Endothelial cell of umbilical vein (primary cell): Measurements from ENCODE around the gene CDH7. TPM values are rescaled to one million over a fixed set of nuclear protein-coding genes. Genes with fewer than 3 reads are reported as not detected.

ENCODE experiments used
- BruUV-seq: library from RNA; stranded (reverse); fragments of 400-500 nt; replicated peaks from 2 replicates; lab custom pipeline; 2021; lab: Mats Ljungman, UMichigan
- CTCF ChIA-PET: fragments of 300-600, 350-600 bp; sonication (Branson Sonifier 250); formaldehyde crosslinking; loops from one replicate; lab custom pipeline; 2021; ENCODE audit warnings: antibody characterized with exemption, inconsistent platforms; lab: Charles Lee
- POLR2A ChIA-PET: fragments of 300-600, 350-600 bp; sonication (Branson Sonifier 250); formaldehyde crosslinking; loops from one replicate; lab custom pipeline; 2021; ENCODE audit warnings: antibody characterized with exemption, inconsistent platforms; lab: Charles Lee
- DNase-seq: peaks from one replicate; pipeline ENCODE4 v3.0.0-alpha.2; 2011; ENCODE audit warnings: low read depth, low spot score
- FAIRE-seq: peaks from 2 replicates; lab custom pipeline; 2011; peaks lifted over from hg19 to GRCh38; lab: Jason Lieb, UNC
- H2AFZ ChIP-seq: 2 replicates; pipeline ENCODE4 v1.6.0; 2012; ENCODE audit warnings: low read depth, low read length, control low read depth, inconsistent platforms
- H3K27ac ChIP-seq: 2 replicates; pipeline ENCODE4 v1.5.1; 2011; ENCODE audit warnings: low read depth, mild to moderate bottlenecking, control low read depth, low read length, moderate library complexity; ENCODE audit not compliant: insufficient read depth
- H3K27me3 ChIP-seq, 2 experiments: 2 replicates each; pipeline versions ENCODE4 v1.6.0 to v1.6.1; 2011; ENCODE audit warnings: low read length in 2 of 2, mixed read lengths in 1 of 2; ENCODE audit not compliant: control insufficient read depth in 2 of 2, insufficient read depth in 2 of 2
- H3K36me3 ChIP-seq, 2 experiments: 2 replicates in 1 of 2; 3 replicates in 1 of 2; pipeline ENCODE4 v1.5.1; 2011; ENCODE audit warnings: low read length in 2 of 2, mild to moderate bottlenecking in 1 of 2, moderate library complexity in 1 of 2; ENCODE audit not compliant: control insufficient read depth in 2 of 2, insufficient read depth in 2 of 2; ENCODE audit errors: extremely low read depth in 1 of 2
- H3K4me1 ChIP-seq: 3 replicates; pipeline ENCODE4 v1.5.1; 2011; ENCODE audit warnings: mild to moderate bottlenecking, low read length; ENCODE audit not compliant: control insufficient read depth, insufficient read depth; ENCODE audit errors: extremely low read depth
- H3K4me2 ChIP-seq: 2 replicates; pipeline ENCODE4 v1.6.1; 2011; ENCODE audit warnings: low read length, control low read depth, mixed read lengths; ENCODE audit not compliant: insufficient read depth
- H3K4me3 ChIP-seq, 3 experiments: fragments of 200-600 bp in 1 of 3; sonication (generic), shearing (Covaris generic) in 1 of 3; replicated peaks in 1 of 3; 2 replicates each; pipeline ENCODE4 v1.5.1; 2011 to 2016; ENCODE audit warnings: control low read depth in 3 of 3, low read length in 3 of 3, mild to moderate bottlenecking in 2 of 3, inconsistent platforms in 1 of 3, low read depth in 1 of 3, moderate library complexity in 1 of 3; ENCODE audit not compliant: insufficient read depth in 1 of 3
- H3K79me2 ChIP-seq: 2 replicates; pipeline ENCODE4 v1.6.0; 2012; ENCODE audit warnings: low read length, inconsistent platforms; ENCODE audit not compliant: control insufficient read depth, insufficient read depth
- H3K9ac ChIP-seq: replicated peaks from 2 replicates; pipeline ENCODE3; 2011; ENCODE audit warnings: low read length, control low read depth; ENCODE audit not compliant: insufficient read depth; ENCODE audit errors: extremely low read depth
- H3K9me1 ChIP-seq: replicated peaks from 3 replicates; pipeline ENCODE4 v1.6.0; 2011; ENCODE audit warnings: mild to moderate bottlenecking, low read length; ENCODE audit not compliant: control insufficient read depth, insufficient read depth; ENCODE audit errors: extremely low read depth
- H3K9me3 ChIP-seq: replicated peaks from 2 replicates; pipeline ENCODE4 v1.5.1; 2012; ENCODE audit warnings: low read length, inconsistent platforms; ENCODE audit not compliant: control insufficient read depth, insufficient read depth
- H4K20me1 ChIP-seq: replicated peaks from 2 replicates; pipeline ENCODE3; 2011; ENCODE audit warnings: mild to moderate bottlenecking, low read length; ENCODE audit not compliant: control insufficient read depth, insufficient read depth; ENCODE audit errors: extremely low read depth
- CTCF ChIP-seq, 2 donors: IDR thresholded peaks; 1 replicate in 1 of 2; 2 replicates in 1 of 2; pipeline ENCODE4 v1.5.1; 2011; ENCODE audit warnings: low read length in 2 of 2, mild to moderate bottlenecking in 2 of 2, moderate library complexity in 2 of 2, control low read depth in 1 of 2, inconsistent platforms in 1 of 2, low read depth in 1 of 2; ENCODE audit not compliant: insufficient read depth in 1 of 2; ENCODE audit errors: extremely low read depth in 1 of 2
- EZH2 ChIP-seq: IDR thresholded peaks from 2 replicates; pipeline ENCODE4 v1.6.1; 2012; ENCODE audit warnings: borderline replicate concordance, low read depth, mild to moderate bottlenecking, moderate library complexity, low read length, inconsistent platforms; ENCODE audit not compliant: severe bottlenecking
- FOS ChIP-seq: IDR thresholded peaks from 2 replicates; pipeline ENCODE4 v1.6.1; 2011; ENCODE audit warnings: mild to moderate bottlenecking, low read length, moderate library complexity, borderline replicate concordance; ENCODE audit not compliant: insufficient read depth
- GATA2 ChIP-seq: IDR thresholded peaks from 2 replicates; pipeline ENCODE4 v1.7.0; 2011; ENCODE audit warnings: low read depth, mild to moderate bottlenecking, moderate library complexity, mixed read lengths, low read length; ENCODE audit not compliant: insufficient read length, insufficient read depth
- JUN ChIP-seq: IDR thresholded peaks from 2 replicates; pipeline ENCODE4 v1.6.1; 2011; ENCODE audit warnings: borderline replicate concordance, low read depth; ENCODE audit not compliant: insufficient read length, insufficient read depth
- MAX ChIP-seq: IDR thresholded peaks from 2 replicates; pipeline ENCODE4 v1.6.1; 2011; ENCODE audit not compliant: insufficient read depth, insufficient read length
- MYC ChIP-seq: IDR thresholded peaks from one replicate; pipeline ENCODE4 v1.6.1; 2011; ENCODE audit warnings: mild to moderate bottlenecking, low read depth, low read length
- POLR2A ChIP-seq: IDR thresholded peaks from 2 replicates; pipeline ENCODE4 v1.6.1; 2012; ENCODE audit warnings: low read depth, mild to moderate bottlenecking, control low read depth, low read length
- POLR2AphosphoS5 ChIP-seq: IDR thresholded peaks from 2 replicates; pipeline ENCODE4 v1.6.1; 2012; ENCODE audit warnings: low read depth, mild to moderate bottlenecking, control low read depth, low read length, moderate library complexity; ENCODE audit not compliant: insufficient read depth
- dilution Hi-C: fragments of 300-500 bp; cut with MboI; formaldehyde crosslinking; loops from one replicate; pipeline ENCODE4 v1.15.0; 2019; ENCODE audit warnings: low sequenced_read_pairs; ENCODE audit not compliant: extremely low pct_ligation_motif_present
- intact Hi-C: fragments of 100-400 bp; cut with micrococcal nuclease; formaldehyde crosslinking; loops from one replicate; pipeline ENCODE4 v1.10.0; 2022
- polyA plus RNA-seq, 4 experiments: library from polyadenylated mRNA; depleted of rRNA in 3 of 4; stranded (reverse) in 3 of 4; unstranded in 1 of 4; fragments of >200 nt; gene quantifications; 2 replicates each; pipeline versions ENCODE4 v1.2.1 to v1.2.3, GENCODE V29; 2011 to 2012; ENCODE audit warnings: missing spikeins in 1 of 4
- total RNA-seq: library from RNA; stranded (reverse); gene quantifications from 2 replicates; pipeline ENCODE4 v1.2.3, GENCODE V29; 2021

CDH7 gene
- total and polyA plus RNA-seq, 2 donors (not counting 3 experiments of a cell fraction or from before 2014, with no cell fraction given): not detected

GRCh38 chr18:65752625-65753325 lies 2.0 kb downstream of the CDH7 start:
- Histone ChIP-seq H3K27me3 (peaks cover 0 to 2% of the 10 kb centered on the region in 2 experiments), H3K27ac (no peak overlapping the region), H4K20me1 (no peaks in the 10 kb centered on the region), H3K4me3 (no peak overlapping the region), H3K9me3 (no peaks in the 10 kb centered on the region), H3K79me2 (no peaks in the 10 kb centered on the region), H3K9ac (no peak overlapping the region), H3K4me1 (no peaks in the 10 kb centered on the region), H3K4me2 (no peak overlapping the region), H3K36me3 (no peaks in the 10 kb centered on the region), H3K9me1 (no peaks in the 10 kb centered on the region), H2AFZ (no peak overlapping the region)
- TF ChIP-seq GATA2 (no peak), JUN (no peak), POLR2A (no peak), EZH2 (no peak), MYC (no peak), FOS (no peak), MAX (no peak), CTCF (IDR thresholded peaks at IDR 0.05; ENCODE audit: extremely low read depth in 1 of 2, insufficient read depth in 1 of 2, low read depth in 1 of 2, low read length in 2 of 2) (no peak), POLR2AphosphoS5 (no peak)
- FAIRE-seq (no peak), DNase-seq (no peak)
- POLR2A ChIA-PET: no interaction called here
- intact Hi-C loops: no loop called here
- dilution Hi-C loops: no loop called here
- CTCF ChIA-PET: no interaction called here
- no TSS peak for BruUV-seq
